B cell (primary cell): ENCODE results near the gene MAP2K3. TPM values are rescaled to one million over a fixed set of nuclear protein-coding genes. Genes with fewer than 3 reads are reported as not detected.
A peak's percentile ranks its signal among the peaks of the same experiment; 100 is the strongest.

Source experiments
- ATAC-seq: fragments of 200-7000 bp; cut with Tn5 transposase; one replicate; pipeline ENCODE4 v1.10.0; 2021; ENCODE audit warnings: low read depth, mild to moderate bottlenecking, moderate number of reproducible peaks, moderate library complexity
- CTCF ChIA-PET: fragments of 350-600 bp; sonication (Branson Sonifier 250); formaldehyde crosslinking; loops from one replicate; lab custom pipeline; 2021; ENCODE audit warnings: antibody characterized with exemption, inconsistent platforms; lab: Charles Lee
- POLR2A ChIA-PET: fragments of 350-600 bp; sonication (Branson Sonifier 250); formaldehyde crosslinking; loops from one replicate; lab custom pipeline; 2021; ENCODE audit warnings: antibody characterized with exemption; lab: Charles Lee
- DNase-seq: peaks from one replicate; pipeline ENCODE4 v3.0.0; 2013
- H2AFZ ChIP-seq: 2 replicates; pipeline ENCODE4 v1.6.1; 2012; ENCODE audit warnings: mild to moderate bottlenecking, low read depth, low read length; ENCODE audit not compliant: insufficient read depth, poor library complexity, severe bottlenecking
- H3K27ac ChIP-seq, 2 donors: 1 replicate in 1 of 2; 2 replicates in 1 of 2; pipeline ENCODE4 v1.5.1; 2012 to 2013; ENCODE audit warnings: low read length in 2 of 2, mild to moderate bottlenecking in 2 of 2, moderate library complexity in 1 of 2
- H3K27me3 ChIP-seq, 4 experiments: fragments of 200-600 bp in 1 of 4; sonication (generic) in 1 of 4; replicated peaks in 1 of 4; 1 replicate in 2 of 4; 2 replicates in 2 of 4; pipeline versions ENCODE4 v1.6.1 to v1.7.0; 2013 to 2016; ENCODE audit warnings: low read length in 3 of 4, mild to moderate bottlenecking in 2 of 4, mixed read lengths in 1 of 4, moderate library complexity in 1 of 4; ENCODE audit not compliant: insufficient read depth in 4 of 4, control insufficient read depth in 3 of 4; ENCODE audit errors: control extremely low read depth in 1 of 4
- H3K36me3 ChIP-seq, 2 experiments: replicated peaks in 1 of 2; 1 replicate in 1 of 2; 2 replicates in 1 of 2; pipeline versions ENCODE4 v1.6.1 to v1.7.1; 2013; ENCODE audit warnings: low read length in 1 of 2; ENCODE audit not compliant: insufficient read depth in 2 of 2, control insufficient read depth in 1 of 2; ENCODE audit errors: control extremely low read depth in 1 of 2, extremely low read depth in 1 of 2
- H3K4me1 ChIP-seq, 2 donors: fragments of 200-600 bp in 1 of 2; sonication (generic) in 1 of 2; 1 replicate in 1 of 2; 2 replicates in 1 of 2; pipeline versions ENCODE4 v1.5.1 to v1.6.1; 2013 to 2017; ENCODE audit warnings: low read length in 2 of 2; ENCODE audit not compliant: control insufficient read depth in 2 of 2, insufficient read depth in 2 of 2
- H3K4me2 ChIP-seq: replicated peaks from 2 replicates; pipeline ENCODE3; 2012; ENCODE audit warnings: mild to moderate bottlenecking, low read depth, low read length; ENCODE audit not compliant: poor library complexity, severe bottlenecking
- H3K4me3 ChIP-seq, 5 experiments: fragments of 200-600 bp in 1 of 5; sonication (generic) in 1 of 5; 1 replicate in 3 of 5; 2 replicates in 2 of 5; pipeline versions ENCODE4 v1.5.1 to v1.7.0; 2011 to 2016; ENCODE audit warnings: low read length in 4 of 5, mild to moderate bottlenecking in 4 of 5, low read depth in 2 of 5, control low read depth in 1 of 5, moderate library complexity in 1 of 5; ENCODE audit not compliant: insufficient read depth in 1 of 5; ENCODE audit errors: control extremely low read depth in 1 of 5, extremely low read depth in 1 of 5
- H3K79me2 ChIP-seq: fragments of 200-600 bp; sonication (generic); one replicate; pipeline ENCODE4 v1.6.0; 2016; ENCODE audit warnings: low read length; ENCODE audit not compliant: control insufficient read depth, insufficient read depth
- H3K9ac ChIP-seq: fragments of 200-600 bp; sonication (generic); 2 replicates; pipeline ENCODE4 v1.6.1; 2017; ENCODE audit warnings: mild to moderate bottlenecking, low read length, moderate library complexity
- H3K9me3 ChIP-seq, 3 donors: one replicate each; pipeline versions ENCODE4 v1.6.1 to v1.7.1; 2013; ENCODE audit warnings: low read length in 2 of 3; ENCODE audit not compliant: control insufficient read depth in 2 of 3, insufficient read depth in 1 of 3; ENCODE audit errors: control extremely low read depth in 1 of 3
- H4K20me1 ChIP-seq: 2 replicates; pipeline ENCODE4 v1.6.0; 2012; ENCODE audit warnings: mild to moderate bottlenecking, low read length; ENCODE audit not compliant: insufficient read depth, control insufficient read depth, poor library complexity, severe bottlenecking
- H3K27ac Mint-ChIP-seq: one replicate; pipeline ENCODE4 v1.8.0; 2021; ENCODE audit warnings: mixed read lengths
- H3K27me3 Mint-ChIP-seq: one replicate; pipeline ENCODE4 v1.8.0; 2021; ENCODE audit warnings: mixed read lengths
- H3K4me1 Mint-ChIP-seq: one replicate; pipeline ENCODE4 v1.8.0; 2021; ENCODE audit warnings: mixed read lengths
- H3K4me3 Mint-ChIP-seq: one replicate; pipeline ENCODE4 v1.8.0; 2021; ENCODE audit warnings: mixed read lengths
- H3K9me3 Mint-ChIP-seq: one replicate; pipeline ENCODE4 v1.8.0; 2022; ENCODE audit warnings: mixed read lengths; ENCODE audit not compliant: insufficient read depth
- CTCF ChIP-seq: fragments of 200-600 bp; IDR thresholded peaks from one replicate; pipeline ENCODE4 v1.8.0; 2022; ENCODE audit warnings: antibody characterized with exemption, mild to moderate bottlenecking
- EZH2 ChIP-seq: IDR thresholded peaks from 2 replicates; pipeline ENCODE4 v1.6.1; 2012; ENCODE audit warnings: borderline replicate concordance, low read depth, mild to moderate bottlenecking, moderate library complexity, low read length; ENCODE audit not compliant: insufficient read depth, poor library complexity, severe bottlenecking
- WGBS: methylation state at CpG from one replicate; pipeline ENCODE4 v1.1.5; 2013; ENCODE audit warnings: missing lambda C conversion rate; ENCODE audit not compliant: insufficient coverage; 5-methylcytosine and 5-hydroxymethylcytosine counted together
- intact Hi-C: fragments of 100-400 bp; cut with micrococcal nuclease; formaldehyde crosslinking; loops from one replicate; pipeline ENCODE4 v1.10.0; 2022
- polyA minus RNA-seq: library from RNA; depleted of rRNA, polyadenylated mRNA; stranded (reverse); fragments of >200 nt; gene quantifications from 2 replicates; pipeline ENCODE4 v1.2.3, GENCODE V29; 2012
- polyA plus RNA-seq: library from polyadenylated mRNA; depleted of rRNA; stranded (reverse); fragments of >200 nt; gene quantifications from 2 replicates; pipeline ENCODE4 v1.2.3, GENCODE V29; 2012
- total RNA-seq, 2 donors: library from RNA; stranded (reverse); fragments of 120-200 nt in 1 of 2; gene quantifications; 1 replicate in 1 of 2; 2 replicates in 1 of 2; pipeline versions ENCODE4 v1.2.3 to v1.2.4, GENCODE V29; 2013 to 2022

The MAP2K3 gene
- 114 and 118 TPM in 2 replicates for total RNA-seq
- 29.7 TPM for total RNA-seq (2013)
- polyA plus RNA-seq = 61.0 and 77.4 TPM in 2 replicates
- polyA minus RNA-seq = 36.6 and 59.1 TPM in 2 replicates

GRCh38 chr17:21284319-21285163 lies at the start of gene MAP2K3:
MAP2K3 (plus strand) TSS chr17:21284711; CDS start chr17:21284921, 210 bp downstream.
- Histone ChIP-seq H3K4me2 (peak within 1 kb of the TSS; percentile 90), H3K9ac (peak within 1 kb of the TSS; percentile 92), H4K20me1 (peaks cover 31% of the 10 kb centered on the region), H3K4me1 (peaks cover 58 to 78% of the 10 kb centered on the region in 2 donors), H2AFZ (peak within 1 kb of the TSS; percentile 90), H3K36me3 (peaks cover 0 to 5% of the 10 kb centered on the region in 2 experiments), H3K27ac (peak within 1 kb of the TSS; percentile 95), H3K4me3 (peak within 1 kb of the TSS; percentile 81 to 98 (median 93)), H3K79me2 (peaks cover 70% of the 10 kb centered on the region), H3K27me3 (no peaks in the 10 kb centered on the region), H3K9me3 (no peaks in the 10 kb centered on the region)
- under 1% methylated on average over 88 of the region's 88 CpGs for WGBS
- ChIA-PET POLR2A (interaction anchor here (0.6 kb wide), 1 partner anchor 17 kb away, joined by 4 read pairs; no protein-coding TSS in a partner anchor), CTCF (interaction anchor here (1.2 to 9.8 kb wide), 4 partner anchors 8 to 228 kb away, joined by 3 to 170 read pairs (median 24); no protein-coding TSS in a partner anchor)
- Mint-ChIP-seq H3K9me3 (no peaks in the 10 kb centered on the region), H3K27ac (peak within 1 kb of the TSS; percentile 99), H3K27me3 (no peaks in the 10 kb centered on the region), H3K4me3 (peak within 1 kb of the TSS; percentile 96), H3K4me1 (peaks cover 78% of the 10 kb centered on the region)
- ATAC-seq (peak; percentile 66), DNase-seq (peak; percentile 98)
- intact Hi-C loops = loop anchor here (1.0 to 2.0 kb wide), 3 partner anchors 39 to 241 kb away; partner anchors contain the start of gene USP22
- no peak for TF ChIP-seq CTCF
- no peak for TF ChIP-seq EZH2

- H3K4me1 ChIP-seq = no peaks in the 10 kb centered on the region
- no peaks in the 10 kb centered on the region for H3K36me3 ChIP-seq
- H3K27ac Mint-ChIP-seq = no peak overlapping the region
- no peaks in the 10 kb centered on the region for H4K20me1 ChIP-seq
- no peak for TF ChIP-seq EZH2
- TF ChIP-seq CTCF = no peak
- no peaks in the 10 kb centered on the region for H3K27me3 Mint-ChIP-seq
- H3K9ac ChIP-seq = no peak overlapping the region
- H2AFZ ChIP-seq = no peak overlapping the region
- no peaks in the 10 kb centered on the region for H3K27me3 ChIP-seq
- peaks cover 5% of the 10 kb centered on the region for H3K9me3 Mint-ChIP-seq
- peaks cover 0 to 18% (median 4%) of the 10 kb centered on the region in 3 donors for H3K9me3 ChIP-seq
- ChIA-PET CTCF (no interaction called here), POLR2A (no interaction called here)
- intact Hi-C loops = no loop called here
- H3K4me3 ChIP-seq = no peak overlapping the region
- ATAC-seq (no peak), DNase-seq (no peak)
- no peaks in the 10 kb centered on the region for H3K4me1 Mint-ChIP-seq
- no peak overlapping the region for H3K4me3 Mint-ChIP-seq
- 75% methylated on average over 1 of the region's 1 CpG for WGBS
- H3K79me2 ChIP-seq = no peaks in the 10 kb centered on the region
- no peak overlapping the region for H3K27ac ChIP-seq
- H3K4me2 ChIP-seq = no peak overlapping the region
Observed at GRCh38 chr17:21235921-21236320, 48.6 kb upstream of the MAP2K3 start.
